HepG2 (cell line): ENCODE measurements around the gene FARSB. TPM values are rescaled to one million over a fixed set of nuclear protein-coding genes. Genes with fewer than 3 reads are reported as not detected.

Experiments
- ATAC-seq: fragments of 200-7000 bp; cut with Tn5 transposase; 3 replicates; pipeline ENCODE4 v1.9.1; 2020; ENCODE audit warnings: mild to moderate bottlenecking, moderate library complexity
- BruUV-seq: library from RNA; stranded (reverse); fragments of 400-500 nt; replicated peaks from 2 replicates; lab custom pipeline; 2021; lab: Mats Ljungman, UMichigan
- CTCF ChIA-PET: fragments of 300-600 bp; formaldehyde crosslinking; extraction: SDS; loops from one replicate; lab custom pipeline; 2021; ENCODE audit warnings: low total read pairs, inconsistent platforms, low intra/inter-chr PET ratio; lab: Yijun Ruan, JAX
- POLR2A ChIA-PET: fragments of 350-600 bp; sonication (Branson Sonifier 250); formaldehyde crosslinking; loops from one replicate; lab custom pipeline; 2020; ENCODE audit warnings: antibody characterized with exemption, inconsistent platforms; lab: Yijun Ruan, JAX
- DNase-seq: peaks from one replicate; pipeline ENCODE4 v3.0.0-alpha.2; 2015; ENCODE audit warnings: low spot score
- FAIRE-seq: peaks from 3 replicates; lab custom pipeline; 2011; peaks lifted over from hg19 to GRCh38; lab: Jason Lieb, UNC
- H2AFZ ChIP-seq: one replicate; pipeline ENCODE4 v1.6.1; 2011; ENCODE audit warnings: low read length, inconsistent platforms
- H3K27ac ChIP-seq: fragments of 300-600 bp; 3 replicates; pipeline ENCODE4 v1.8.0; 2011; ENCODE audit warnings: mixed run types, mild to moderate bottlenecking, mixed read lengths, low read length, inconsistent platforms; ENCODE audit not compliant: insufficient read depth; ENCODE audit errors: extremely low read length
- H3K27me3 ChIP-seq, 2 experiments: fragments of 200-600 bp in 1 of 2; 2 replicates in 1 of 2; 3 replicates in 1 of 2; pipeline versions ENCODE4 v1.6.0 to v1.8.0; 2011; ENCODE audit warnings: low read length in 2 of 2, mild to moderate bottlenecking in 2 of 2, moderate library complexity in 2 of 2, inconsistent platforms in 1 of 2; ENCODE audit not compliant: insufficient read depth in 2 of 2, control insufficient read depth in 1 of 2
- H3K36me3 ChIP-seq, 2 experiments: fragments of 200-600 bp in 1 of 2; replicated peaks in 1 of 2; 2 replicates in 1 of 2; 3 replicates in 1 of 2; pipeline versions ENCODE4 v1.5.1 to v1.8.0; 2011; ENCODE audit warnings: low read length in 2 of 2, inconsistent platforms in 1 of 2; ENCODE audit not compliant: insufficient read depth in 2 of 2, control insufficient read depth in 1 of 2
- H3K4me1 ChIP-seq: 2 replicates; pipeline ENCODE4 v1.5.1; 2012; ENCODE audit warnings: low read length, inconsistent platforms; ENCODE audit not compliant: insufficient read depth
- H3K4me2 ChIP-seq: 2 replicates; pipeline ENCODE4 v1.6.0; 2011; ENCODE audit warnings: low read depth, low read length, inconsistent platforms
- H3K4me3 ChIP-seq, 3 experiments: fragments of 200-600 bp in 1 of 3; sonication (generic), shearing (Covaris generic) in 1 of 3; replicated peaks in 1 of 3; 2 replicates each; pipeline ENCODE4 v1.5.1; 2011 to 2016; ENCODE audit warnings: low read length in 3 of 3, inconsistent platforms in 2 of 3, low read depth in 2 of 3, mild to moderate bottlenecking in 2 of 3, control low read depth in 1 of 3, mixed read lengths in 1 of 3; ENCODE audit not compliant: insufficient read depth in 1 of 3
- H3K79me2 ChIP-seq: one replicate; pipeline ENCODE4 v1.6.1; 2011; ENCODE audit warnings: low read length, inconsistent platforms; ENCODE audit not compliant: insufficient read depth
- H3K9ac ChIP-seq: 2 replicates; pipeline ENCODE4 v1.6.0; 2011; ENCODE audit warnings: mild to moderate bottlenecking, low read depth, low read length, inconsistent platforms; ENCODE audit not compliant: insufficient read depth
- H3K9me3 ChIP-seq: 2 replicates; pipeline ENCODE4 v1.5.1; 2012; ENCODE audit warnings: mild to moderate bottlenecking, low read length
- H4K20me1 ChIP-seq: 2 replicates; pipeline ENCODE4 v1.6.0; 2011; ENCODE audit warnings: inconsistent platforms, mild to moderate bottlenecking, low read length, moderate library complexity; ENCODE audit not compliant: insufficient read depth
- ASH2L ChIP-seq: fragments of 300-600, 200-600 bp; sonication (generic); IDR thresholded peaks from 2 replicates; pipeline ENCODE4 v1.7.0; 2017; ENCODE audit warnings: low read depth, mild to moderate bottlenecking, moderate library complexity, mixed read lengths, low read length; ENCODE audit not compliant: insufficient read length
- ATF3 ChIP-seq: sonication (generic); formaldehyde crosslinking; IDR thresholded peaks from 2 replicates; pipeline ENCODE4 v1.4.0; 2020; ENCODE audit warnings: missing genetic modification reagents
- CCDC6 ChIP-seq: sonication (generic); formaldehyde crosslinking; IDR thresholded peaks from 2 replicates; pipeline ENCODE4 v1.8.1; 2022; ENCODE audit warnings: mild to moderate bottlenecking, missing genetic modification reagents, moderate library complexity
- ETV6 ChIP-seq: sonication (generic); formaldehyde crosslinking; conservative IDR thresholded peaks from 2 replicates; pipeline ENCODE4 v1.4.0; 2020; ENCODE audit warnings: missing genetic modification reagents
- GATA4 ChIP-seq: sonication (generic); IDR thresholded peaks from 2 replicates; pipeline ENCODE4 v1.6.1; 2016; ENCODE audit warnings: antibody characterized with exemption, low read depth, borderline replicate concordance
- IRF1 ChIP-seq: sonication (generic); formaldehyde crosslinking; IDR thresholded peaks from 2 replicates; pipeline ENCODE4 v1.4.0; 2020; ENCODE audit warnings: low read depth, mild to moderate bottlenecking, missing genetic modification reagents
- JUND ChIP-seq: sonication (generic); formaldehyde crosslinking; IDR thresholded peaks from 2 replicates; pipeline ENCODE4 v1.8.0; 2022; ENCODE audit warnings: mild to moderate bottlenecking, missing genetic modification reagents
- KLF16 ChIP-seq, 2 experiments: sonication (generic) in 1 of 2; formaldehyde crosslinking in 1 of 2; IDR thresholded peaks; 2 replicates each; pipeline versions ENCODE4 v1.6.1 to v1.8.0; 2016 to 2023; ENCODE audit warnings: missing genetic modification reagents in 2 of 2, missing compliant biosample characterization in 1 of 2
- KLF9 ChIP-seq: IDR thresholded peaks from 2 replicates; pipeline ENCODE4 v1.6.1; 2016; ENCODE audit warnings: low read depth
- MTF1 ChIP-seq: sonication (generic); formaldehyde crosslinking; IDR thresholded peaks from 2 replicates; pipeline ENCODE4 v1.5.0; 2020; ENCODE audit warnings: missing genetic modification reagents
- NFKBIZ ChIP-seq: IDR thresholded peaks from 2 replicates; pipeline ENCODE4 v1.6.1; 2018; ENCODE audit warnings: missing genetic modification reagents, missing compliant biosample characterization
- PRMT3 ChIP-seq: sonication (generic); formaldehyde crosslinking; IDR thresholded peaks from 2 replicates; pipeline ENCODE4 v1.8.1; 2022; ENCODE audit warnings: low read depth, mild to moderate bottlenecking, moderate library complexity, missing genetic modification reagents, borderline replicate concordance
- RFX3 ChIP-seq: IDR thresholded peaks from 2 replicates; pipeline ENCODE4 v1.6.1; 2016; ENCODE audit warnings: missing biosample characterization, missing genetic modification reagents
- RORA ChIP-seq: sonication (generic); formaldehyde crosslinking; IDR thresholded peaks from 2 replicates; pipeline ENCODE4 v1.5.0; 2020; ENCODE audit warnings: mild to moderate bottlenecking, missing genetic modification reagents, moderate library complexity
- ZNF17 ChIP-seq: sonication (generic); formaldehyde crosslinking; IDR thresholded peaks from 2 replicates; pipeline ENCODE4 v1.5.0; 2020; ENCODE audit warnings: mild to moderate bottlenecking, missing genetic modification reagents
- ZNF292 ChIP-seq: sonication (generic); formaldehyde crosslinking; IDR thresholded peaks from 2 replicates; pipeline ENCODE4 v1.8.1; 2022; ENCODE audit warnings: mild to moderate bottlenecking, low read depth, missing genetic modification reagents, borderline replicate concordance
- ZNF317 ChIP-seq: sonication (generic); formaldehyde crosslinking; IDR thresholded peaks from 2 replicates; pipeline ENCODE4 v1.5.0; 2020; ENCODE audit warnings: mild to moderate bottlenecking, missing genetic modification reagents
- ZNF550 ChIP-seq: sonication (generic); formaldehyde crosslinking; IDR thresholded peaks from 2 replicates; pipeline ENCODE4 v1.4.0; 2020; ENCODE audit warnings: mild to moderate bottlenecking, missing genetic modification reagents, borderline replicate concordance
- ZNF615 ChIP-seq: sonication (generic); formaldehyde crosslinking; IDR thresholded peaks from 2 replicates; pipeline ENCODE4 v1.5.0; 2020; ENCODE audit warnings: mild to moderate bottlenecking, missing genetic modification reagents, borderline replicate concordance
- ZNF660 ChIP-seq: sonication (generic); formaldehyde crosslinking; IDR thresholded peaks from 2 replicates; pipeline ENCODE4 v1.5.1; 2020; ENCODE audit warnings: mild to moderate bottlenecking, low read depth, missing genetic modification reagents, borderline replicate concordance
- ZNF784 ChIP-seq: sonication (generic); formaldehyde crosslinking; IDR thresholded peaks from 2 replicates; pipeline ENCODE4 v1.5.1; 2020; ENCODE audit warnings: missing genetic modification reagents, mild to moderate bottlenecking, borderline replicate concordance
- WGBS: methylation state at CpG from one replicate; pipeline ENCODE4 v1.1.6; 2017; ENCODE audit warnings: low lambda C conversion rate; 5-methylcytosine and 5-hydroxymethylcytosine counted together
- in situ Hi-C: cut with HindIII; loops from 2 replicates; pipeline ENCODE4 v1.10.0; 2017; ENCODE audit warnings: low pct_unique_long_range_greater_than_20kb; ENCODE audit not compliant: extremely low pct_ligation_motif_present
- intact Hi-C: fragments of 100-400 bp; cut with micrococcal nuclease; formaldehyde crosslinking; loops from one replicate; pipeline ENCODE4 v1.10.0; 2022; ENCODE audit not compliant: unreplicated experiment
- polyA plus RNA-seq, 8 experiments: library from polyadenylated mRNA; depleted of rRNA in 3 of 8; stranded (reverse) in 7 of 8; unstranded in 1 of 8; fragments of >200 nt; fragmentation: Illumina TruSeq in 4 of 8; extraction: Trizol in 4 of 8; gene quantifications; 2 replicates each; pipeline versions ENCODE4 v1.2.1 to v1.2.3, GENCODE V29; 2011 to 2016; ENCODE audit warnings: low read depth in 4 of 8, missing spikeins in 1 of 8, mixed read lengths in 1 of 8; ENCODE audit not compliant: insufficient read depth in 1 of 8
- total RNA-seq, 5 experiments: library from RNA; depleted of rRNA; stranded (reverse); fragments of >200 nt; fragmentation: Illumina TruSeq; extraction: Trizol; gene quantifications; 2 replicates each; pipeline ENCODE4 v1.2.3, GENCODE V29; 2016; ENCODE audit warnings: low read depth in 1 of 5

The FARSB gene
- total and polyA plus RNA-seq, 2 of the 13 experiments (the other 11 are each of a cell fraction or from before 2014, with no cell fraction given): 23.3 to 45.9 TPM

- TF ChIP-seq ZNF550 (no peak), ATF3 (CRISPR knock-in tag) (no peak)
- TF ChIP-seq, all 625 proteins: peak for 1
These were observed 51.0 kb downstream of the FARSB start (continued) for GRCh38 chr2:222604749-222605515.

GRCh38 chr2:222603501-222603900 lies 52.4 kb downstream of the FARSB start:
- TF ChIP-seq ZNF317: no peak
- no peak for TF ChIP-seq NFKBIZ (CRISPR knock-in tag)
- TF ChIP-seq ZNF784: no peak
- no peak for TF ChIP-seq ZNF615
- TF ChIP-seq JUND: no peak
- TF ChIP-seq RFX3 (CRISPR knock-in tag): no peak
- no peak for TF ChIP-seq ETV6
- no peak for TF ChIP-seq IRF1 (CRISPR knock-in tag)
- TF ChIP-seq ASH2L: no peak
- TF ChIP-seq RORA (CRISPR knock-in tag): no peak
- no peak for TF ChIP-seq PRMT3 (CRISPR knock-in tag)
- TF ChIP-seq ZNF17 (CRISPR knock-in tag): no peak
- TF ChIP-seq ZNF660 (CRISPR knock-in tag): no peak
- no peak for TF ChIP-seq MTF1 (CRISPR knock-in tag)
- TF ChIP-seq GATA4: no peak
- no peak for TF ChIP-seq KLF9
- no peak for TF ChIP-seq CCDC6 (CRISPR knock-in tag)
- no peak for TF ChIP-seq KLF16 (CRISPR knock-in tag; IDR thresholded peaks at IDR 0.05)
- no peak for TF ChIP-seq ZNF292 (CRISPR knock-in tag)
- no peaks in the 10 kb centered on the region for H3K4me1 ChIP-seq
- in situ Hi-C loops: no loop called here
- WGBS: 97% methylated on average over 2 of the region's 2 CpGs
- H3K79me2 ChIP-seq: no peaks in the 10 kb centered on the region
- CTCF ChIA-PET: no interaction called here
- peaks cover 8 to 50% of the 10 kb centered on the region in 2 experiments for H3K36me3 ChIP-seq
- no TSS peak for BruUV-seq
- no peaks in the 10 kb centered on the region for H3K9me3 ChIP-seq
- H3K9ac ChIP-seq: no peak overlapping the region
- no peak overlapping the region for H3K4me3 ChIP-seq
- POLR2A ChIA-PET: no interaction called here
- no peak for DNase-seq
- intact Hi-C loops: no loop called here
- no peak for ATAC-seq
- no peaks in the 10 kb centered on the region for H4K20me1 ChIP-seq
- H3K27me3 ChIP-seq: no peaks in the 10 kb centered on the region
- no peak overlapping the region for H3K27ac ChIP-seq
- FAIRE-seq: no peak
- no peak overlapping the region for H3K4me2 ChIP-seq
- no peak overlapping the region for H2AFZ ChIP-seq
